ENCODE data around the gene DNM1.

GRCh38 chr9:128166169-128166568, 37.0 kb upstream of the DNM1 start:
- TF ChIP-seq SP2 (IDR thresholded peaks at IDR 0.05; ENCODE audit: low read length) (no peak), CTCF (IDR thresholded peaks at IDR 0.05; ENCODE audit: control extremely low read depth in 1 of 3, insufficient read depth in 1 of 3, low read depth in 1 of 3, low read length in 3 of 3) (no peak), EZH2 (IDR thresholded peaks at IDR 0.05; ENCODE audit: low read depth, low read length, severe bottlenecking) (no peak), MAFK (IDR thresholded peaks at IDR 0.05; ENCODE audit: low read depth, low read length) (no peak), GABPA (IDR thresholded peaks at IDR 0.05; ENCODE audit: borderline replicate concordance, insufficient read depth, low read length) (no peak), SP1 (IDR thresholded peaks at IDR 0.05; ENCODE audit: low read depth, low read length) (no peak), RAD21 (IDR thresholded peaks at IDR 0.05 in 1 of 2, conservative IDR thresholded peaks at IDR 0.05 in 1 of 2; ENCODE audit: low read depth in 2 of 2, low read length in 2 of 2) (no peak), SIN3A (conservative IDR thresholded peaks at IDR 0.05 in 1 of 2, IDR thresholded peaks at IDR 0.05 in 1 of 2; ENCODE audit: low read depth in 1 of 2, low read length in 2 of 2) (no peak), BRCA1 (IDR thresholded peaks at IDR 0.05; ENCODE audit: low read depth, low read length) (no peak)
